Measurements from ENCODE around the gene CHRM4. TPM values are rescaled to one million over a fixed set of nuclear protein-coding genes. Genes with fewer than 3 reads are reported as not detected.

CHRM4 gene
- polyA plus RNA-seq, 2 of the 4 experiments (the other 2 are of a cell fraction) = 0.17 to 0.28 TPM

GRCh38 chr11:46420513-46420912 is 28.9 kb upstream of the CHRM4 start:
- no peaks in the 10 kb centered on the region for H3K9me3 ChIP-seq
- DNase-seq (ENCODE audit: low read depth in 1 of 2, low spot score in 1 of 2) (no peak), ATAC-seq (no peak), FAIRE-seq (no peak)
- TF ChIP-seq CBX2 (IDR thresholded peaks at IDR 0.05; ENCODE audit: borderline replicate concordance, low read depth) = no peak
- TF ChIP-seq BHLHE40 (IDR thresholded peaks at IDR 0.05; ENCODE audit: low read depth, low read length) = no peak
- H3K4me1 ChIP-seq = no peaks in the 10 kb centered on the region
- no peak overlapping the region for H3K4me3 ChIP-seq
- CTCF ChIA-PET = interaction anchor here (1.3 kb wide), 1 partner anchor 70 kb away, joined by 4 read pairs; no protein-coding TSS in a partner anchor
- no peak overlapping the region for H3K27ac ChIP-seq
- no peak overlapping the region for H3K4me2 ChIP-seq
- POLR2A ChIA-PET = no interaction called here
- WGBS (ENCODE audit: missing lambda C conversion rate) = 97% methylated on average over 1 of the region's 1 CpG

GRCh38 chr11:46418751-46419150 is 27.2 kb upstream of the CHRM4 start:
- Histone ChIP-seq H3K4me2 (no peak overlapping the region), H3K9me3 (no peaks in the 10 kb centered on the region), H3K27ac (no peak overlapping the region), H3K4me3 (no peak overlapping the region), H3K4me1 (peaks cover 9% of the 10 kb centered on the region)
- no peak for TF ChIP-seq ZSCAN20 (CRISPR knock-in tag; IDR thresholded peaks at IDR 0.05)
- no peak for TF ChIP-seq RAD21 (conservative IDR thresholded peaks at IDR 0.05 in 1 of 2, IDR thresholded peaks at IDR 0.05 in 1 of 2)
- TF ChIP-seq HES2 (IDR thresholded peaks at IDR 0.05) = no peak
- TF ChIP-seq FOSL2 (IDR thresholded peaks at IDR 0.05) = no peak
- TF ChIP-seq FOSL2 (CRISPR knock-in tag; IDR thresholded peaks at IDR 0.05) = no peak
- no peak for TF ChIP-seq REST (IDR thresholded peaks at IDR 0.05)
- TF ChIP-seq USF2 (IDR thresholded peaks at IDR 0.05) = no peak
- no peak for TF ChIP-seq PBX3 (IDR thresholded peaks at IDR 0.05)
- no peak for TF ChIP-seq POLR2A (IDR thresholded peaks at IDR 0.05; ENCODE audit: low read length)
- TF ChIP-seq EP300 (IDR thresholded peaks at IDR 0.05) = no peak
- TF ChIP-seq NR3C1 (IDR thresholded peaks at IDR 0.05) = no peak
- no peak for TF ChIP-seq EHF (CRISPR knock-in tag; IDR thresholded peaks at IDR 0.05)
- no peak for TF ChIP-seq HOXA7 (CRISPR knock-in tag; IDR thresholded peaks at IDR 0.05)
- TF ChIP-seq TP53 (CRISPR knock-in tag; IDR thresholded peaks at IDR 0.05) = no peak
- TF ChIP-seq MYC (IDR thresholded peaks at IDR 0.05; ENCODE audit: borderline replicate concordance, low read length) = no peak
- no peak for TF ChIP-seq ZFP36 (IDR thresholded peaks at IDR 0.05; ENCODE audit: borderline replicate concordance, partially characterized antibody)
- DNase-seq (ENCODE audit: low read depth in 1 of 2, low spot score in 1 of 2) (no peak), ATAC-seq (no peak), FAIRE-seq (no peak)
- CTCF ChIA-PET = interaction anchor here (1.0 to 1.3 kb wide), 2 partner anchors 9 to 27 kb away, joined by 4 read pairs; partner anchors contain the start of gene CHRM4
- POLR2A ChIA-PET = no interaction called here
- 92% methylated on average over 5 of the region's 5 CpGs for WGBS (ENCODE audit: missing lambda C conversion rate)

- Histone ChIP-seq H3K4me1 (peaks cover 16% of the 10 kb centered on the region), H3K4me3 (no peak overlapping the region), H3K27ac (no peak overlapping the region), H3K4me2 (no peak overlapping the region), H3K9me3 (no peaks in the 10 kb centered on the region)
- ChIA-PET POLR2A (no interaction called here), CTCF (interaction anchor here (0.6 to 1.2 kb wide), 2 partner anchors 28 to 99 kb away, joined by 3 read pairs; no protein-coding TSS in a partner anchor)
- ATAC-seq (no peak), DNase-seq (ENCODE audit: low read depth in 1 of 2, low spot score in 1 of 2) (no peak), FAIRE-seq (no peak)
- TF ChIP-seq CHD2 (IDR thresholded peaks at IDR 0.05; ENCODE audit: low read length, partially characterized antibody) (no peak), HEYL (CRISPR knock-in tag; IDR thresholded peaks at IDR 0.05) (no peak), CBX2 (IDR thresholded peaks at IDR 0.05; ENCODE audit: borderline replicate concordance, low read depth) (no peak), HDAC2 (IDR thresholded peaks at IDR 0.05) (no peak), JUNB (IDR thresholded peaks at IDR 0.05) (no peak), ATOH8 (CRISPR knock-in tag; IDR thresholded peaks at IDR 0.05; ENCODE audit: low read depth) (no peak), SREBF2 (IDR thresholded peaks at IDR 0.05) (no peak), KDM1A (IDR thresholded peaks at IDR 0.05; ENCODE audit: low read depth) (no peak), RARB (CRISPR knock-in tag; IDR thresholded peaks at IDR 0.05) (no peak), HOXB13 (CRISPR knock-in tag; IDR thresholded peaks at IDR 0.05; ENCODE audit: low read depth) (no peak), TFCP2L1 (CRISPR knock-in tag; IDR thresholded peaks at IDR 0.05) (no peak)
- WGBS (ENCODE audit: missing lambda C conversion rate) = 88% methylated on average over 7 of the region's 7 CpGs
Measured at GRCh38 chr11:46417711-46418110, 26.1 kb upstream of the CHRM4 start.
